NCI-H2171 treated with DMSO at 0.1 percent for 48 hours (cell line): ENCODE data around the gene MALT1.
A peak's percentile ranks its signal among the peaks of the same experiment; 100 is the strongest.
"Not testable (repeated sequence)": the region's sequence is repeated elsewhere in the genome, so short reads cannot be mapped to it uniquely, and the experiment has no call there.

Source experiments
- DNase-seq: peaks from one replicate; lab custom pipeline; 2025; lab: John Stamatoyannopoulos, UW

The MALT1 gene

GRCh38 chr18:58738322-58738721 is 67.1 kb downstream of the MALT1 start:
- DNase-seq: no peak

- DNase-seq: no peak
Measured at GRCh38 chr18:58745914-58746313, 74.6 kb downstream of the MALT1 start.

DNA sequence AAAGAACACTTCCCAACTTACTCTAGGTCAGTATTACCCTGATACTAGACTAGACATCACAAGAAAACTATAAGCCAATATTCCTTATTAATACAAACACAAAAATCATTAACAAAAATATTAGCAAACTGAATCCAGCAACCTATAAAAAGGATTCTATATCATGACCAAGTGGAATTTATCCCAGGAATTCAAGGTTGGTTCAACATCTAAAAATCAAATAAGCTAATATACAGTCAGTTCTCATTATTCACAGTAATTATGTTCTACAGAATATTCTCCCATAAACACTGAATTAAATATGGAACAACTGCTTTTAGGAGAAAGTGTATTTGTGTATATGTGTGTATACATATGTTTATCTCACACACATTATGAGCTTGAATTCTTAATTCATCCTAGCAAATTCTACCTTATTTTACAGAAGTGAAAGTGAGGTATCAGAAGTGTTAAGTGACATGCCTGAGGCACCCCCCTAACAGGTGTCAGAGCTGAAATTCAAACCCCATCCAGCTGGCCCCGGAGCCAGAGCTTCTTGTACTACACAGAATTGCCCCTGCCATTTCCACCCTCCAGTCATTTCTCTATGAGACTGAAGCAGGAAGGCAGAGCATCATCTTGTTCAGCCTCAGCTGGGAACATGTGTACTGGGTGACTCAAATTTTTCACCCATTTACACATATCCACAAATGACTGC is 77.8 kb downstream of the MALT1 start:
- DNase-seq: peak; percentile 60

GRCh38 chr18:58753976-58754375 is 82.7 kb downstream of the MALT1 start:
- DNase-seq: no peak

DNA sequence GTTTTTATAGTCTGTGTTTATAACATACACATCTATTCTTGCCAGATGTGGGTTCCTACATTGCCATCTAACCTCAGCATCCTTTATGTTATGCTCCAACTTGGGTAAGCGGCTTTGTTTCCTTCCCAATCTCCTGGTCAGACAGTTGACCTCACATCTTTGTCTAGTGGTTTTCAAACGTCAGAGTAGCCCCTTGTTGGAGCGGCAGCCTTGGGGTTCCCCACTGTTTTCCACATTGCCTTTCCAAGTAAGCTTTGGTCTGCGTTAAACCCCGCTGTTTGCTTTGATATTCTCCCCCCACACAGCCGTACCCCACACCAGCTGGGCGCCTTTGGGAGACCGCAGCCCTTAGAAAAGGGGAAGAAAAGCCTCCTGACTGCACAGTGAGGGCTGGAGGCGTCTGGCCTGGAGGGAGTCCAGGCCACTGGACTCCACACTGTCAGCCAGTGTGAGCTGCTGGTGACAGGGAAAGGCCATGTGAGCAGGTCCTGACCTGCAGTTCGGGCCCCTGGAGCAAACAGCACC is 83.3 kb downstream of the MALT1 start:
- DNase-seq: no peak

GRCh38 chr18:58755304-58756010 is 84.2 kb downstream of the MALT1 start:
- DNase-seq: no peak

DNA sequence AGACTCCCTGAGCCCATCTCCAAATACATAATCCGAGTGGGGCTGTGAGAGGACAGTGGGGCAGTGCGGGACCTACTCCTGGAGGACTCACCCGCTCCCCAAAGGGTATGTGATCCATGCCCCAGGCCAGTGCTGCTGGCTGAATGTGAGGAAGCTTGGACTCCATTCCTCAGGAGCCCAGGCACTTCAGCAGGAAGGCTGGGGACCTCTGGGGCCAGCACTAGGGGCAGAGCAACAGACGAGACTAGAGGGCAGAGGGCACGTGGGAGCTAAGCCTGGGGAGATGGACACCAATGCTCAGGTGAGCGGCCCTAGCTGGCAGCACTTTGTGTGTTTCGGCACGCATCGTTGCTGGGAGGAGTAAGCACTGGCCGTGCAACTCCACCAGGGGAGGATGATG is 84.9 kb downstream of the MALT1 start:
- no peak for DNase-seq

GRCh38 chr18:58756596-58757240 is 85.5 kb downstream of the MALT1 start:
- DNase-seq: no peak

DNA sequence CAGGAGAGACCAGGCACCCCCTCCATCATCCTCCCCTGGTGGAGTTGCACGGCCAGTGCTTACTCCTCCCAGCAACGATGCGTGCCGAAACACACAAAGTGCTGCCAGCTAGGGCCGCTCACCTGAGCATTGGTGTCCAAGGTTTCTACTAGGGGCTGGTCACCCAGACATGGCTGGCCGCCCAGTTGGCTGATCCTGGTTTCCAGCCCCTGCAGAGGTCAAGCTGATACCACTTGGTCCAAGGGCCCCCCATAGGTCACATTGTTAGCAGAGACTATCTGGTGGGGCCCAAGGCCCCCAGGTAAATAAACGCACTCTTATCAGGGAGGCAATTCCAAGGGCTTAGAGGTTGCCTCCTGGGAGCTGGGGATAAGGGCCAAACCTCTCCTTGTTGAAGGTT is 86.1 kb downstream of the MALT1 start:
- DNase-seq: not testable (repeated sequence)

GRCh38 chr18:58758046-58758445 is 86.8 kb downstream of the MALT1 start:
- no peak for DNase-seq

- no peak for DNase-seq
Measured at GRCh38 chr18:58758606-58759005, 87.3 kb downstream of the MALT1 start.

DNA sequence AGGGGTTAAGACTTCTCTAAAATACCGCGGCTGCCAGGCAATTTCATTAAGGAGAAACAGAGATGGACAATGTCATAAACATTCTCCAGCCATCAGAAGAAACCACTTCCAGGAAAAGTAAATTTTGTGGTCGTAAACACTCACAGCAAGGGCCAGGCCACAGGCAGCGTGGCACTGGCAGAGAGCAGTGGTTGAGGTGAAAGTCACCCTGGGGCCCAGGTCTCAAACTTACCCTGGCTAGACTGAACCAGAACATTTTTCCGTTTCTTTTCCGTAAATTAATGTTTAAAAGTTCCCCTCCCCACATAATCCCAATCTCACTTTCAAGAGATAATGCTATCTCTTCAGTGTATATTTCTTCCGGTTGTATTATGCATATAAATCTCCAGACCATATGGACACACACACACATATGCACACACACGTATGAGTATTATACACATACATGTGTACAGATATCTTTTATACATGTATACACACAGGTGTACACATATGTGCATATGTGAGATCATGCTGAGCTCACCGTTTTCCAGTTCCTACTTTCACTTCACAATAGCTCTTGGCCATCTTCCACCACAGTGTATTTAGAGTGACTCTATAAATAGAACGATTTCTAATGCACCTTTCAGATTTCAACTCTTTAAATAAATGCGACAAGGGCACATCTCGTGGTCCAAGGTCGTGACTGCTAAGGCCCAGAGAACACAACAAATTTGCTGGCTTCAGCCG is 90.1 kb downstream of the MALT1 start:
- no peak for DNase-seq

GRCh38 chr18:58761970-58762780 is 90.9 kb downstream of the MALT1 start:
- no peak for DNase-seq

DNA sequence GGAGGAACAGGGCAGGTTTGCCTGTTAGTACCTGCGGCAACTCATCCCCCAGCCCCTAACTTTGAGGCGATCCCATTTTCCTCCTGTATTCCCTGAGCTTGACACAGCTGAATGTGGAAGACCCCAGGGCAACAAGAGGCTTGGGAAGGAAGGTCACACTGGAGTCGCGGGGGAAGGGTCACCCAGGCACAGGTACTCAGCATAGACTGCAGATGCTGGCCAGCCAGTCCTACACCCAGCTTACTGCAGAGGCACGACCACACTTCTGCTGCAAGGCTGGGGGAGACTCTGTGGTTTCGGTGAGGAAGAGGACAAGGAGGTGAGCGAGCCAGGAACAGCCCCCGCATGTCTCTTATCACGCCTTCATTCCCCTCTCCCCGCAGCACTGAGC is 91.5 kb downstream of the MALT1 start:
- no peak for DNase-seq

- DNase-seq: no peak
Measured at GRCh38 chr18:58766164-58766563, 94.9 kb downstream of the MALT1 start.

DNA sequence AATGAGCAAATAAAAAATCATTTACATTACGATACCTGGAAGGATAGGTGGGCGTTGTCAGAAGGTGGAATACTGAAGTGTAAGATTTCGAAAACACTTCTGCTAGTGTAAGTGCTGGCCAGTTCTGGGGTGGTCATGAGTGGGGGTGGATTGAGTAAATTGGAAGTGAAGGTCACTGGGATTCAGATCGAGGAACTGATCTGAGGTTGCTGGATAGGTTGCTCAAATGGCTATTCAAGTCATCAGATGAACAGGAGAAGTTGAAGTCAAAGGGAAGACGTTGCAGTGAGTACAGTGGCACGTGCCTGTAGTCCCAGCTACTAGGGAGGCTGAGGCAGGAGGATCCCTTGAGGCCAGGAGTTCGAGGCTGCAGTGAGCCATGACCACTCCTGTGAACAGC is 95.7 kb downstream of the MALT1 start:
- DNase-seq: no peak

DNA sequence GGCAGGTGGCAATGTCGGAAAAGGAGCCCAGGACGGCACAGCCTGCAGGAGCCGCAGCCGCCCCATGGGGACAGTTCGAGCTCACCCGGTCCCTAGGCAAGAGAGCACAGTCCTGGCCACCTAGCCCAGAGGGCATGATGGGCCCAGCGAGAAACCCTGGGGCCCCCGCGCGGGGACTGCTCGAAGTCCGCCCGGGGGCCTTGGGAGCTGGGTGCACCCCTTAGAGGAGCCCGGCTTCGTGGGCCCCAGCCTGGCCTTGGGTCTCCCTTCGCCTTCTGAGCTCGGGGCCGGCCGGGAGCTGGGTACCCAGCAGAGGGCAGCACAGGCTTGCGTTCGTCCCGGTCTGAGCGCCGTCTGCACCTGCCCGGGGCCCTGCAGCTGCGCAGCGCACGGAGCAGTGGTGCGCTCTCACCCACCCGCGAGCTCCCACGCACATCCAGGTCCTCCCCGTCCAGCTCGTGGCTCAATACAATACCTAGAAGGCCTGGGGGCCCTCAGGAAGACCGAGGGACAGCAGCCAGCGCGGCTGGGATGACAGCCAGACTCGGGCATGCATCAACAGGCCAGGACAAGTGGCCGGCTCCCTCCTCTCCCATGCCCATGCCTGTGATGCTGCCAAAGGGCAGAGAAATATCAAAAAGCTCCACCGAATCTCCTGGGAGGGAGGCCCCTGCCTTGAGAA is 97.2 kb downstream of the MALT1 start:
- DNase-seq: peak; percentile 74

- DNase-seq: no peak
Measured at GRCh38 chr18:58769321-58769720, 98.1 kb downstream of the MALT1 start.

- DNase-seq: no peak
Measured at GRCh38 chr18:58770601-58771000, 99.3 kb downstream of the MALT1 start.

DNA sequence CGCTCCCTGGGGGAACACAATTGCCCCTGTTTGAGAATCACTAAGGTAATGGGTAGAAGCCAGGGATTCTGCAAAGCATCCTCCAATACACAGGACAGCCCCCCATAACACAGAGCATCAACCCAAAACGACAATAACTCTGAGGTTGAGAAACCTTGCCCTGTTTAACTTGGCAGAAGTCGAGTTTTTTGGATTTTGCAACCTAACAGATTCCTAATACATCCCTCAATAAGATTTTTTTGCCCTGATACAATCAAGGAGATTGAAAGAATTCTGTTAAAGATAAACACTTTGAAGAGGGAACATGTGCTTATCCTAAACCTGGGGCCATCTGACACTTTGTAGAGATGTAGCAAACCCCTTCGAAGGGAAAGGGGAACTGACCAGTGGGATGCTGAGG is 100.9 kb downstream of the MALT1 start:
- no peak for DNase-seq

DNA sequence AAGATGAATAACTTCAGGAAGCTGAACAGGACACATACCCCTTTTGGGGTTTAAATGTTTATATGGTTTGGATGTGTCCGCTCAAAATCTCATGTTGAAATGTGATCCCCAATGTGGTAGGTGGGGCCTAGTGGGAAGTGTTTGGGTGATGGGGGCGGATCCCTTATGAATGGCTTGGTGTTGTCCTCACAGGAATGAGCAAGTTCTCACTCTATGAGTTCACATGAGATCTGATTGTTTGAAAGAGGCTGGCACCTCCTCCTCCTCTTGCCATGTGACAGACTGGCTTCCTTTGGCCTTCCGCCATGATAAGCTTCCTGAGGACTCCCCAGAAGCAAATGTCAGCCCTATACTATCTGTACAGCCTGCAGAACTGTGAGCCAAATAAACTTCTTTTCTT is 104.8 kb downstream of the MALT1 start:
- DNase-seq: no peak
